Heart left ventricle (tissue), 13 donors: Measurements from ENCODE around the gene SDF2L1.

Source experiments
- POLR2A ChIP-seq, 2 donors: fragments of 450-650 bp; IDR thresholded peaks; one replicate each; pipeline ENCODE4 v1.6.1; 2017; ENCODE audit warnings: antibody characterized with exemption in 2 of 2, mild to moderate bottlenecking in 2 of 2, moderate library complexity in 2 of 2
- TF ChIP-seq, protein P1 (sequence below), 12 donors: fragments of 200-600 bp; sonication (generic) in 4 of 12; IDR thresholded peaks; one replicate each; pipeline versions ENCODE4 v1.5.0 to v1.8.0; 2018 to 2022; ENCODE audit warnings: antibody characterized with exemption in 12 of 12, mild to moderate bottlenecking in 5 of 12
- donor health status: ischemic (EF 13 %, LVEDD 7.1; RV severe dilation, severe dysfunction).
- donor health status: DM: no; HTN: yes; CAD: no.
- donor health status: DM: no; HTN: no; CAD: no.
- donor health status: ischemic (EF 25% LVEDD 6.9; RV normal size, moderate dysfunction).
- donor health status: ischemic (EF 25% LVEDD 5.7; RV mildly dilated, moderate dysfunction).
- donor health status: ischemic (EF 35%, LVEDD 5.7; RV mildly dilated, moderate dysfunction).
- donor health status: nonischemic (EF 11% LVEDD 7.7; RV severe dilation, severe dysfunction).
- donor health status: DM: yes; HTN: yes; CAD: no.
- donor health status: PGD.
- donor health status: ischemic (EF 29% LVEDD 5.4; RV normal size, mild dysfunction).
- donor health status: nonischemic (EF 23%, LVEDD 6.1; RV moderate dilation, normal function).

DNA sequence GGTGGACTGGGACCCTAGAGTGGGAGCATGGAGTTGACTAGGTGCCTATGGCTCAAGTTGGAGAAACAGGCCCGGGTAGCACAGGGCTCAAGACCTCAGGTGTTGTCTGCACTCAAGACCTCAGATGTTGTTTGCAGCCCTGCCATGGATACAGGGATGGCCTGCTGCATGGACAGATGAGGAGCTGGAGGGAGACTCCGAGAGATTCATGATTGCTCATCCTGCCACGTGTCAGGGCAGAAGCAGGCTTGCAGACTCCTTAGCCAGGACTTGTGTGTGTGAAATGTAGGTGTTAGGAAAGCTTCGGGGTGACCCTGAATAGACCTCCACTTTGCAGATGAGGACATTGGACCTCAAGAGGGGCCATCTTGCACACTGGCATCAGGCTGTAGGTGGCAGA lies 8.6 kb upstream of the SDF2L1 start:
- TF ChIP-seq, protein P1, sequence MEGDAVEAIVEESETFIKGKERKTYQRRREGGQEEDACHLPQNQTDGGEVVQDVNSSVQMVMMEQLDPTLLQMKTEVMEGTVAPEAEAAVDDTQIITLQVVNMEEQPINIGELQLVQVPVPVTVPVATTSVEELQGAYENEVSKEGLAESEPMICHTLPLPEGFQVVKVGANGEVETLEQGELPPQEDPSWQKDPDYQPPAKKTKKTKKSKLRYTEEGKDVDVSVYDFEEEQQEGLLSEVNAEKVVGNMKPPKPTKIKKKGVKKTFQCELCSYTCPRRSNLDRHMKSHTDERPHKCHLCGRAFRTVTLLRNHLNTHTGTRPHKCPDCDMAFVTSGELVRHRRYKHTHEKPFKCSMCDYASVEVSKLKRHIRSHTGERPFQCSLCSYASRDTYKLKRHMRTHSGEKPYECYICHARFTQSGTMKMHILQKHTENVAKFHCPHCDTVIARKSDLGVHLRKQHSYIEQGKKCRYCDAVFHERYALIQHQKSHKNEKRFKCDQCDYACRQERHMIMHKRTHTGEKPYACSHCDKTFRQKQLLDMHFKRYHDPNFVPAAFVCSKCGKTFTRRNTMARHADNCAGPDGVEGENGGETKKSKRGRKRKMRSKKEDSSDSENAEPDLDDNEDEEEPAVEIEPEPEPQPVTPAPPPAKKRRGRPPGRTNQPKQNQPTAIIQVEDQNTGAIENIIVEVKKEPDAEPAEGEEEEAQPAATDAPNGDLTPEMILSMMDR (IDR thresholded peaks at IDR 0.05), result no peak
- no peak for TF ChIP-seq POLR2A (IDR thresholded peaks at IDR 0.05)
